K562 (cell line): ENCODE measurements around the gene ATAD2B. TPM values are rescaled to one million over a fixed set of nuclear protein-coding genes. Genes with fewer than 3 reads are reported as not detected.

Experiments
- ATF2 ChIP-seq: sonication (generic); formaldehyde crosslinking; IDR thresholded peaks from 2 replicates; pipeline ENCODE4 v1.8.1; 2022; ENCODE audit warnings: missing genetic modification reagents
- ATF7 ChIP-seq: fragments of 450-650 bp; IDR thresholded peaks from 2 replicates; pipeline ENCODE4 v1.7.1; 2014; ENCODE audit warnings: mild to moderate bottlenecking, moderate library complexity
- BCOR ChIP-seq: fragments of 450-650 bp; IDR thresholded peaks from 2 replicates; pipeline ENCODE4 v1.6.1; 2016
- CHCHD3 ChIP-seq: fragments of 250-450 bp; sonication (Bioruptor Pico); IDR thresholded peaks from 2 replicates; pipeline ENCODE4 v2.1.2; 2022; ENCODE audit warnings: mild to moderate bottlenecking
- EGR1 ChIP-seq: fragments of 450-650 bp; conservative IDR thresholded peaks from 2 replicates; pipeline ENCODE4 v1.6.1; 2017; ENCODE audit warnings: mild to moderate bottlenecking
- KHSRP ChIP-seq: fragments of 450-650 bp; IDR thresholded peaks from 2 replicates; pipeline ENCODE4 v1.6.1; 2017
- MBD2 ChIP-seq: sonication (generic); IDR thresholded peaks from 2 replicates; pipeline ENCODE4 v1.6.1; 2016; ENCODE audit warnings: low read depth, borderline replicate concordance
- PHF21A ChIP-seq: fragments of 450-650 bp; IDR thresholded peaks from 2 replicates; pipeline ENCODE4 v1.6.1; 2017; ENCODE audit warnings: low read depth, borderline replicate concordance
- RBM17 ChIP-seq: fragments of 200-400 bp; formaldehyde crosslinking; IDR thresholded peaks from 2 replicates; pipeline ENCODE4 v1.6.1; 2017; ENCODE audit warnings: low read depth, mild to moderate bottlenecking, low read length, borderline replicate concordance
- SMARCB1 ChIP-seq: IDR thresholded peaks from 2 replicates; pipeline ENCODE4 v1.6.1; 2011; ENCODE audit warnings: improper control_type of control experiment, low read depth; ENCODE audit not compliant: insufficient read length
- SNRNP70 ChIP-seq: fragments of 200-400 bp; formaldehyde crosslinking; optimal IDR thresholded peaks from 2 replicates; pipeline ENCODE3; 2017; ENCODE audit warnings: low read depth, low read length
- TCFL5 ChIP-seq: fragments of 250-450 bp; sonication (Bioruptor Pico); conservative IDR thresholded peaks from 2 replicates; pipeline ENCODE4 v1.6.1; 2021; ENCODE audit warnings: mild to moderate bottlenecking, moderate library complexity, matching md5 sums
- ZNF24 ChIP-seq: fragments of 450-650 bp; IDR thresholded peaks from 2 replicates; pipeline ENCODE4 v1.6.1; 2016
- ZNF398 ChIP-seq: fragments of 250-450 bp; sonication (Bioruptor Pico); IDR thresholded peaks from 2 replicates; pipeline ENCODE4 v1.8.0; 2021; ENCODE audit warnings: moderate library complexity, mild to moderate bottlenecking, inconsistent platforms
- ZZZ3 ChIP-seq: fragments of 450-650 bp; IDR thresholded peaks from 2 replicates; pipeline ENCODE4 v1.6.1; 2016; ENCODE audit warnings: antibody characterized with exemption, mild to moderate bottlenecking, moderate library complexity
- polyA plus RNA-seq, 8 experiments: library from polyadenylated mRNA; depleted of rRNA in 4 of 8; stranded (reverse) in 5 of 8; unstranded in 3 of 8; fragments of >200 nt; fragmentation: Nextera tagmentation in 2 of 8; fragmentation: Illumina TruSeq in 1 of 8; extraction: Ambion mirVana in 2 of 8; extraction: Trizol in 1 of 8; gene quantifications; 2 replicates each; pipeline versions ENCODE4 v1.2.1 to v1.2.3, GENCODE V29; 2011 to 2014; ENCODE audit warnings: inconsistent platforms in 1 of 8, missing spikeins in 1 of 8
- total RNA-seq, 7 experiments: library from RNA; depleted of rRNA in 6 of 7; stranded (reverse); fragments of >200 nt in 6 of 7; fragmentation: Illumina TruSeq in 2 of 7; extraction: Trizol in 2 of 7; gene quantifications; 2 replicates each; pipeline versions ENCODE4 v1.2.1 to v1.2.3, GENCODE V29; 2011 to 2021; ENCODE audit warnings: low replicate concordance in 1 of 7
- TF ChIP-seq, protein P1 (sequence below): fragments of 250-450 bp; sonication (Bioruptor Pico); IDR thresholded peaks from 2 replicates; pipeline ENCODE4 v1.9.0; 2021; ENCODE audit warnings: mild to moderate bottlenecking, inconsistent platforms
- TF ChIP-seq, protein P2 (sequence below): sonication (generic); formaldehyde crosslinking; IDR thresholded peaks from 2 replicates; pipeline ENCODE4 v1.8.0; 2022; ENCODE audit warnings: mild to moderate bottlenecking, missing genetic modification reagents

Gene ATAD2B
- total and polyA plus RNA-seq, 9 of the 15 experiments (the other 6 are each of a cell fraction or from before 2014, with no cell fraction given): 3.2 to 21.6 (median 11.4) TPM

DNA sequence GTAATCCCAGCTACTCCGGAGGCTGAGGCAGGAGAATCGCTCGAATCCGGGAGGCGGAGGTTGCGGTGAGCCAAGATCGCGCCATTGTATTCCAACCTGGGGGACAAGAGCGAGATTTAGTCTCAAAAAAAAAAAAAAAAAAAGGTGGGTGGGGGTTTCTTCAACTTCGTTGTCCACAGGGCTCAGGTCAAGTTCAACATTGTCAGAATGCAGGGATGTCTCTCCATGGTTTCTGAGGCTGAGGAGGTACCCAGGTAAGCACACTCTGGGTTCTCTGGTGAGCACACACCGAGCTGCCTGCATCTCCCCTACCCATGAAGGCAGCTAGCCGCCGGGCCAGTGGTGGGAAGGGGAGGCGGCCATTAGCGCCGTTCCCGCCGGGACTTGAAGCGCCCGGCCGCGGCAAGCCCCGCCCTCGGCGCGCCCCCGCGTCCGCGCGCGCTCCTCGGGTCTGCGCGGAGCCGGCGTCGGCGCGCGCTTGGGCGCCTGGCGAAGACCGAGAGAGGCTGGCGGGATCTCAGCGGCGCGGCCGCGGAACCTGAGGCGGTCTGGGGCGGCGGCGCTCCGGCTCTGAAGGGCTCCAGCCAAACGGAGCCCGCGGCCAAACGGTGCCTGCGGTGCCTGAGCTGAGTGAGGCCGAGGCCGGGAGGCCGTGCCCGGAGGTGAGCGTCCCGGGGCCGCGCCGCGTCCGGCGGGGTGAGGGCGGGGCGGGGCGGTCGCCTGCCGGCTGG is 13.2 kb upstream of the ATAD2B start, which contains the start of gene UBXN2A (continued):
- TF ChIP-seq SNRNP70 (no peak), RBM17 (no peak), EGR1 (no peak), CHCHD3 (peak; percentile 59; the same call in 1 of the 2 replicates), SMARCB1 (no peak), MBD2 (peak; percentile 20; the same call in 1 of the 2 replicates), ATF7 (peak; percentile 12; the same call in 1 of the 2 replicates), ZZZ3 (no peak), KHSRP (no peak), ZNF24 (no peak), PHF21A (no peak), TCFL5 (no peak), ATF2 (CRISPR knock-in tag) (no peak), BCOR (no peak; the same call in 1 of the 2 replicates), ZNF398 (CRISPR knock-in tag) (no peak)
- TF ChIP-seq, protein P1, sequence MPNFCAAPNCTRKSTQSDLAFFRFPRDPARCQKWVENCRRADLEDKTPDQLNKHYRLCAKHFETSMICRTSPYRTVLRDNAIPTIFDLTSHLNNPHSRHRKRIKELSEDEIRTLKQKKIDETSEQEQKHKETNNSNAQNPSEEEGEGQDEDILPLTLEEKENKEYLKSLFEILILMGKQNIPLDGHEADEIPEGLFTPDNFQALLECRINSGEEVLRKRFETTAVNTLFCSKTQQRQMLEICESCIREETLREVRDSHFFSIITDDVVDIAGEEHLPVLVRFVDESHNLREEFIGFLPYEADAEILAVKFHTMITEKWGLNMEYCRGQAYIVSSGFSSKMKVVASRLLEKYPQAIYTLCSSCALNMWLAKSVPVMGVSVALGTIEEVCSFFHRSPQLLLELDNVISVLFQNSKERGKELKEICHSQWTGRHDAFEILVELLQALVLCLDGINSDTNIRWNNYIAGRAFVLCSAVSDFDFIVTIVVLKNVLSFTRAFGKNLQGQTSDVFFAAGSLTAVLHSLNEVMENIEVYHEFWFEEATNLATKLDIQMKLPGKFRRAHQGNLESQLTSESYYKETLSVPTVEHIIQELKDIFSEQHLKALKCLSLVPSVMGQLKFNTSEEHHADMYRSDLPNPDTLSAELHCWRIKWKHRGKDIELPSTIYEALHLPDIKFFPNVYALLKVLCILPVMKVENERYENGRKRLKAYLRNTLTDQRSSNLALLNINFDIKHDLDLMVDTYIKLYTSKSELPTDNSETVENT (CRISPR knock-in tag): peak; percentile 88
- TF ChIP-seq, protein P2, sequence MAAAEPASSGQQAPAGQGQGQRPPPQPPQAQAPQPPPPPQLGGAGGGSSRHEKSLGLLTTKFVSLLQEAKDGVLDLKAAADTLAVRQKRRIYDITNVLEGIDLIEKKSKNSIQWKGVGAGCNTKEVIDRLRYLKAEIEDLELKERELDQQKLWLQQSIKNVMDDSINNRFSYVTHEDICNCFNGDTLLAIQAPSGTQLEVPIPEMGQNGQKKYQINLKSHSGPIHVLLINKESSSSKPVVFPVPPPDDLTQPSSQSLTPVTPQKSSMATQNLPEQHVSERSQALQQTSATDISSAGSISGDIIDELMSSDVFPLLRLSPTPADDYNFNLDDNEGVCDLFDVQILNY (CRISPR knock-in tag): 0 out of 2 replicates have a peak, but pooled peaks have one; percentile 13
- TF ChIP-seq, all 486 proteins: peak for 100
